ENCODE measurements around the gene TSC22D3. TPM values are rescaled to one million over a fixed set of nuclear protein-coding genes. Genes with fewer than 3 reads are reported as not detected.
"Not testable (repeated sequence)": the region's sequence is repeated elsewhere in the genome, so short reads cannot be mapped to it uniquely, and the experiment has no call there.

Gene TSC22D3
- total RNA-seq, 2 donors from 2014 or later: 144 to 147 TPM

DNA sequence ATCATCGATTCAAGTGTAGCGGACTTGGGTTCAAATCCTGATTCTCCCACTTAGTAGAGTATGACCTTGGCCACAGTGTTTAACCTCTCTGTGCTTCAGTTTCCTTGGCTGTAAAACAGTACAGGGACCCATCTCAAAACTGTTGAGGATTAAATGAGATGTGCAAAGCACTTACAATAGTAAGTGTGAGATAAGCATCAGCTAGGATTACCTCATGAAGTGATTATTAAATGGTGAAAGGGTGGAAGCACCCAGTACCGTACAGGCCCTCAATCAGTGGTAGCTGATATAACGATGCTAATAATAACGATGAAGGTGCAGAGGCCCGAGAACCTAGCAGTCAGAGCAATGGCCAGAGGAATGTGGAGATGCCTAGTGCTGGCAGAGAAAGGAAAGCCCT is 102.2 kb downstream of the TSC22D3 start:
- no peak for ATAC-seq
- peak overlapping the region; percentile 5 to 77 (median 40) for H3K27ac ChIP-seq
- H3K36me3 ChIP-seq (replicated peaks in 1 of 2; ENCODE audit: insufficient read depth in 1 of 2, low read depth in 2 of 2): no peaks in the 10 kb centered on the region
- no peak for DNase-seq
- H3K4me3 ChIP-seq: no peak overlapping the region
- H3K4me1 ChIP-seq: peaks cover 51% of the 10 kb centered on the region
- no peaks in the 10 kb centered on the region for H3K27me3 ChIP-seq
- intact Hi-C loops (cut with DNase I): loop anchor here (10.0 kb wide), 1 partner anchor 101 kb away; the partner anchor contains the start of genes NCBP2L and TSC22D3
- H3K9me3 ChIP-seq: no peaks in the 10 kb centered on the region
- 64 to 82% methylated on average over 6 of the region's 6 CpGs for WGBS, 2 donors
- no peak for TF ChIP-seq POLR2A (IDR thresholded peaks at IDR 0.05)
- TF ChIP-seq, protein P1, sequence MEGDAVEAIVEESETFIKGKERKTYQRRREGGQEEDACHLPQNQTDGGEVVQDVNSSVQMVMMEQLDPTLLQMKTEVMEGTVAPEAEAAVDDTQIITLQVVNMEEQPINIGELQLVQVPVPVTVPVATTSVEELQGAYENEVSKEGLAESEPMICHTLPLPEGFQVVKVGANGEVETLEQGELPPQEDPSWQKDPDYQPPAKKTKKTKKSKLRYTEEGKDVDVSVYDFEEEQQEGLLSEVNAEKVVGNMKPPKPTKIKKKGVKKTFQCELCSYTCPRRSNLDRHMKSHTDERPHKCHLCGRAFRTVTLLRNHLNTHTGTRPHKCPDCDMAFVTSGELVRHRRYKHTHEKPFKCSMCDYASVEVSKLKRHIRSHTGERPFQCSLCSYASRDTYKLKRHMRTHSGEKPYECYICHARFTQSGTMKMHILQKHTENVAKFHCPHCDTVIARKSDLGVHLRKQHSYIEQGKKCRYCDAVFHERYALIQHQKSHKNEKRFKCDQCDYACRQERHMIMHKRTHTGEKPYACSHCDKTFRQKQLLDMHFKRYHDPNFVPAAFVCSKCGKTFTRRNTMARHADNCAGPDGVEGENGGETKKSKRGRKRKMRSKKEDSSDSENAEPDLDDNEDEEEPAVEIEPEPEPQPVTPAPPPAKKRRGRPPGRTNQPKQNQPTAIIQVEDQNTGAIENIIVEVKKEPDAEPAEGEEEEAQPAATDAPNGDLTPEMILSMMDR (IDR thresholded peaks at IDR 0.05): no peak

DNA sequence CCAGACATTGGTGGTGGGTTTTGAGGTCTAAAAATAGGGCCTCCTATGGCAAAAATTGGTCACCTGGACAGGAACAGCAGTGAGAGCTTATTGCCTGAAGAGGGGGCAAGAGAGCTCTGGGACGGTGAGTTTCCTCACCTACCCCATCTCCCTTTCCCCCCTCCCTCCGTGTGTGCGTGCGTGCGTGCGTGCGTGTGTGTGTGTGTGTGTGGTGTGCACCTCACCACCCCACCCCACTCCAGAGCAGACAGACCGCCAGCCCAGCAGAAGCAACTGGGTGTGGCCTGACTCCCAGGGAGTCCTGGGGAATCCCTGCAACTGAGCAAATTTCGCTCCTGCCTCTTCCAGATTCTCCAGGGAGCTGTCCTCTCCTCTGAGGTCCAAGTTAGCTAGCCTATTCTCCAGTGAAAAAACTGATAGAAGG is 102.6 kb downstream of the TSC22D3 start:
- Histone ChIP-seq H3K4me3 (no peak overlapping the region), H3K27me3 (no peaks in the 10 kb centered on the region), H3K27ac (peak overlapping the region; percentile 5 to 77 (median 40)), H3K4me1 (peaks cover 48% of the 10 kb centered on the region), H3K36me3 (replicated peaks in 1 of 2; ENCODE audit: insufficient read depth in 1 of 2, low read depth in 2 of 2) (no peaks in the 10 kb centered on the region), H3K9me3 (no peaks in the 10 kb centered on the region)
- peak; percentile 45 for ATAC-seq
- 0% methylated on average over 1 to 8 of the region's 9 CpGs for WGBS, 2 donors
- TF ChIP-seq, protein P1 (IDR thresholded peaks at IDR 0.05): peak; percentile 21 to 82 (median 70)
- no peak for TF ChIP-seq POLR2A (IDR thresholded peaks at IDR 0.05)
- DNase-seq: peak; percentile 58 to 75 (median 65)
- intact Hi-C loops (cut with DNase I): loop anchor here (10.0 kb wide), 1 partner anchor 102 kb away; the partner anchor contains the start of genes NCBP2L and TSC22D3

DNA sequence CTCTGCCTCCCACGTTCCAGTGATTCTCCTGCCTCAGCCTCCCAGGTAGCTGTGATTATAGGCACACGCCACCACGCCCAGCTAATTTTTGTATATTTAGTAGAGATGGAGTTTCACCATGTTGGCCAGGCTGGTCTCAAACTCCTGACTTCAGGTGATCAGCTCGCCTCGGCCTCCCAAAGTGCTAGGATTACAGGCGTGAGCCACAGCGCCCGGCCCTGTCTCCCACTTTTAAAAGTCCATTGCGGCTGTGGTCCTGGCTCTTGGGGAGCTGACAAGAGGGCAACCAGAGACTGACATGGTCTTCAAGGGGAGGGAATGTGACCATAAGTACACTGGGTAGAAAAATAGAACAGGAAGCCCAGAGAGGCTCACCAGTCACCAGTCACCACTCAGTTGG is 104.3 kb downstream of the TSC22D3 start:
- H3K4me3 ChIP-seq; DNase-seq; H3K27me3 ChIP-seq; H3K27ac ChIP-seq; H3K36me3 ChIP-seq (replicated peaks in 1 of 2; ENCODE audit: insufficient read depth in 1 of 2, low read depth in 2 of 2); ATAC-seq; H3K9me3 ChIP-seq: not testable (repeated sequence)
- 88 to 90% methylated on average over 5 to 8 of the region's 9 CpGs for WGBS, 2 donors
- intact Hi-C loops (cut with DNase I): loop anchor here (10.0 kb wide), 1 partner anchor 104 kb away; the partner anchor contains the start of genes NCBP2L and TSC22D3
- H3K4me1 ChIP-seq: peaks cover 41% of the 10 kb centered on the region

DNA sequence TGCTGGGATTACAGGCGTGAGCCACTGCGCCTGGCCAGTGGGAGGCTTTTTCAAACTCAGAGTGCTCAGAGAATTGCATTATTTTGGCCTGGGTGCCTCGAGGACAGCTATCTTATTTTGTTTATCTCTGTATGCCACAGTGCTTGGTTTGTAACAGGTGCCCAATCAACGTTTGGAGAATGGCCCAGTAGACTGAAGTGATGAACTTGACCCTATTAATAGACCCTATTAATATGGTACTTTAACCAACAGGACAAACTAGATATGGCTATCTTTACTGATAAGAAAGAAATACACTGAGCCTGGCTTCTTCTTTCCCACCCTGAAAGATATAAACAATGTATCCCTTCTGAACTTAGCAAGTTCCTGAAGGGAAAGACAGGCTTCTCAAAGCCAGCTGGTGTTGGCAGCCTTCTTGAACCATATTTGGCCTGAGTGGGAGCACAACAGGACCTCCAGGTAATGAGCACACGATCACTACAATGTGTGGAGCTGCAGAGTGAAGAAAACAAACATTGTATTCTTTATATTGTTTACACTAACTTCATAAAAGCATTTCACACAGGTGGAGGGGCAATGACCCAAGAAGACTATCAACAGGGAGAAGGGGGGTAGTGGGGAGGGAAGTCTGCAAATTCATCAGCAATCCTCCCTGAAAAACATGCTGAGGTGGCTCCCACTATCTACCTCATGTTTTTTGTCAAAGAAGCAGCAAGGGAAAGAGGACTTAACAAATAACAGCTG is 105.5 kb downstream of the TSC22D3 start:
- no peaks in the 10 kb centered on the region for H3K36me3 ChIP-seq (replicated peaks in 1 of 2; ENCODE audit: insufficient read depth in 1 of 2, low read depth in 2 of 2)
- ATAC-seq (no peak), DNase-seq (no peak)
- H3K9me3 ChIP-seq: no peaks in the 10 kb centered on the region
- H3K27me3 ChIP-seq: no peaks in the 10 kb centered on the region
- no peak overlapping the region for H3K4me3 ChIP-seq
- no peak overlapping the region for H3K27ac ChIP-seq
- intact Hi-C loops (cut with DNase I): loop anchor here (10.0 kb wide), 2 partner anchors 105 to 225 kb away; partner anchors contain the start of genes NCBP2L and TSC22D3
- TF ChIP-seq POLR2A (IDR thresholded peaks at IDR 0.05): no peak
- TF ChIP-seq, protein P1 (IDR thresholded peaks at IDR 0.05): no peak
- WGBS, 2 donors: 20 to 48% methylated on average over 1 to 5 of the region's 5 CpGs
- H3K4me1 ChIP-seq: peaks cover 33% of the 10 kb centered on the region

DNA sequence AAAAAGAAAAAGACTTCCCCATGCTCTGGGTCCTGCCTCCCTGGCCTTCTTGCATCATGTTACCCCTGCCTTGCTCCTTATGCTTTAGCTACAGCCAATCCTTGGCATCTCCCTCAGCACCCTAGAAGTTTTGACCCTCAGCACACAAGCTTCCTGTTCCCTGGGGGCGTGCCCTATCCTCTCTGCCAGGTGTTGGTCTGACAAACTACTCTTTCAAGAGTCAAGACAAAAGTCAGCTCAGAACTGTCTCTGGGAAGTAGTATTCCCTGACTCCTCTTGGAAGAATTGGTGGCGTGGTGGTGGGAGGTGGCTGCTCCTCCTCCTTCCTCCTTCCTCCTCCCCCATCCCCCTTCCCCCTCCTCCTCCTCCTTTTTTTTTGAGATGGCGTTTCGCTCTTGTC is 106.3 kb downstream of the TSC22D3 start:
- Histone ChIP-seq H3K27ac (no peak overlapping the region), H3K27me3 (no peaks in the 10 kb centered on the region), H3K36me3 (replicated peaks in 1 of 2; ENCODE audit: insufficient read depth in 1 of 2, low read depth in 2 of 2) (no peaks in the 10 kb centered on the region), H3K9me3 (no peaks in the 10 kb centered on the region), H3K4me1 (peaks cover 25% of the 10 kb centered on the region), H3K4me3 (no peak overlapping the region)
- no peak for DNase-seq
- TF ChIP-seq, protein P1 (IDR thresholded peaks at IDR 0.05): no peak
- no peak for TF ChIP-seq POLR2A (IDR thresholded peaks at IDR 0.05)
- WGBS, 2 donors: 94 to 100% methylated on average over 2 to 4 of the region's 4 CpGs
- intact Hi-C loops (cut with DNase I): loop anchor here (10.0 kb wide), 1 partner anchor 226 kb away; no protein-coding TSS in a partner anchor
- no peak for ATAC-seq

DNA sequence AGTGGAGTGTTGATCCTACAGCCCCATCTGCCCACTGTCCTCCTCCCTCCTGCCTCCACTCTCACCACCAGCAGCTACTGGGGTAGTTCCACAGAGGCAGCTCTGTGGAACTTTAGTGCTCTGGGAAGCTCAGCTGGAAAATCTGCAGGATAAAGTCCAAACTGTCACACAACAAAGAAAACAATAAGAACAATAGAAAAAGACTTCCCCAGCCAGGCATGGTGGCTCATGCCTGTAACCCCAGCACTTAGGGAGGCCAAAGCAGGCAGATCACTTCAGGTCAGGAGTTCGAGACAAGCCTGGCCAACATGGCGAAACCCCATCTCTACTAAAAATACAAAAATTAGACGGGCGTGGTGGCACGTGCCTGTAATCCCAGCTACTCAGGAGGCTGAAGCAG is 106.9 kb downstream of the TSC22D3 start:
- not testable (repeated sequence) for H3K27me3 ChIP-seq; ATAC-seq; DNase-seq; H3K9me3 ChIP-seq; H3K4me3 ChIP-seq; H3K36me3 ChIP-seq (replicated peaks in 1 of 2; ENCODE audit: insufficient read depth in 1 of 2, low read depth in 2 of 2); H3K27ac ChIP-seq
- WGBS, 2 donors: 94 to 100% methylated on average over 2 to 5 of the region's 5 CpGs
- intact Hi-C loops (cut with DNase I): loop anchor here (10.0 kb wide), 1 partner anchor 226 kb away; no protein-coding TSS in a partner anchor
- peaks cover 20% of the 10 kb centered on the region for H3K4me1 ChIP-seq
